Measurements from ENCODE around the gene ACBD6. TPM values are rescaled to one million over a fixed set of nuclear protein-coding genes. Genes with fewer than 3 reads are reported as not detected.

Gene ACBD6
- total and polyA plus RNA-seq, 2 experiments from 2014 or later: 75.7 to 88.8 TPM

DNA sequence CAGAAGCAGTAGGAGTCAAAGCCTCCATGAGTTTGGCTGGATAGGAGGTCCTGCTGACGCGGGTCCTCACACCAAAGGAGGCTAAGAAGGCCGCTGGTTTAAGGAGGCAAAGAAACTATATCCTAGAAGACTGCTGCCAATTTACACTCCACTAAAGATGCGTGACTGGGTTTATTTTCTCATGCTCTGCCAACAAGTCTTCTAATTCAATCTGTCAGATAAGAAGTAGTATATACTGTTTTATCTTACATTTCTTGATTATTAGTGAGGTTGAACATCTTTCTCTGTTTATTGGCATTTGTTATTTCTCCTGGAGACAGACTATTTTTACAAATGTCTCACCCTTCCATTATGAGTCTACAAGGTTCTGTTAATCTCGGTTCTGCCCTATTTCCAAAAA is 34.1 kb downstream of the ACBD6 start (continued):
- TF ChIP-seq, protein P1, sequence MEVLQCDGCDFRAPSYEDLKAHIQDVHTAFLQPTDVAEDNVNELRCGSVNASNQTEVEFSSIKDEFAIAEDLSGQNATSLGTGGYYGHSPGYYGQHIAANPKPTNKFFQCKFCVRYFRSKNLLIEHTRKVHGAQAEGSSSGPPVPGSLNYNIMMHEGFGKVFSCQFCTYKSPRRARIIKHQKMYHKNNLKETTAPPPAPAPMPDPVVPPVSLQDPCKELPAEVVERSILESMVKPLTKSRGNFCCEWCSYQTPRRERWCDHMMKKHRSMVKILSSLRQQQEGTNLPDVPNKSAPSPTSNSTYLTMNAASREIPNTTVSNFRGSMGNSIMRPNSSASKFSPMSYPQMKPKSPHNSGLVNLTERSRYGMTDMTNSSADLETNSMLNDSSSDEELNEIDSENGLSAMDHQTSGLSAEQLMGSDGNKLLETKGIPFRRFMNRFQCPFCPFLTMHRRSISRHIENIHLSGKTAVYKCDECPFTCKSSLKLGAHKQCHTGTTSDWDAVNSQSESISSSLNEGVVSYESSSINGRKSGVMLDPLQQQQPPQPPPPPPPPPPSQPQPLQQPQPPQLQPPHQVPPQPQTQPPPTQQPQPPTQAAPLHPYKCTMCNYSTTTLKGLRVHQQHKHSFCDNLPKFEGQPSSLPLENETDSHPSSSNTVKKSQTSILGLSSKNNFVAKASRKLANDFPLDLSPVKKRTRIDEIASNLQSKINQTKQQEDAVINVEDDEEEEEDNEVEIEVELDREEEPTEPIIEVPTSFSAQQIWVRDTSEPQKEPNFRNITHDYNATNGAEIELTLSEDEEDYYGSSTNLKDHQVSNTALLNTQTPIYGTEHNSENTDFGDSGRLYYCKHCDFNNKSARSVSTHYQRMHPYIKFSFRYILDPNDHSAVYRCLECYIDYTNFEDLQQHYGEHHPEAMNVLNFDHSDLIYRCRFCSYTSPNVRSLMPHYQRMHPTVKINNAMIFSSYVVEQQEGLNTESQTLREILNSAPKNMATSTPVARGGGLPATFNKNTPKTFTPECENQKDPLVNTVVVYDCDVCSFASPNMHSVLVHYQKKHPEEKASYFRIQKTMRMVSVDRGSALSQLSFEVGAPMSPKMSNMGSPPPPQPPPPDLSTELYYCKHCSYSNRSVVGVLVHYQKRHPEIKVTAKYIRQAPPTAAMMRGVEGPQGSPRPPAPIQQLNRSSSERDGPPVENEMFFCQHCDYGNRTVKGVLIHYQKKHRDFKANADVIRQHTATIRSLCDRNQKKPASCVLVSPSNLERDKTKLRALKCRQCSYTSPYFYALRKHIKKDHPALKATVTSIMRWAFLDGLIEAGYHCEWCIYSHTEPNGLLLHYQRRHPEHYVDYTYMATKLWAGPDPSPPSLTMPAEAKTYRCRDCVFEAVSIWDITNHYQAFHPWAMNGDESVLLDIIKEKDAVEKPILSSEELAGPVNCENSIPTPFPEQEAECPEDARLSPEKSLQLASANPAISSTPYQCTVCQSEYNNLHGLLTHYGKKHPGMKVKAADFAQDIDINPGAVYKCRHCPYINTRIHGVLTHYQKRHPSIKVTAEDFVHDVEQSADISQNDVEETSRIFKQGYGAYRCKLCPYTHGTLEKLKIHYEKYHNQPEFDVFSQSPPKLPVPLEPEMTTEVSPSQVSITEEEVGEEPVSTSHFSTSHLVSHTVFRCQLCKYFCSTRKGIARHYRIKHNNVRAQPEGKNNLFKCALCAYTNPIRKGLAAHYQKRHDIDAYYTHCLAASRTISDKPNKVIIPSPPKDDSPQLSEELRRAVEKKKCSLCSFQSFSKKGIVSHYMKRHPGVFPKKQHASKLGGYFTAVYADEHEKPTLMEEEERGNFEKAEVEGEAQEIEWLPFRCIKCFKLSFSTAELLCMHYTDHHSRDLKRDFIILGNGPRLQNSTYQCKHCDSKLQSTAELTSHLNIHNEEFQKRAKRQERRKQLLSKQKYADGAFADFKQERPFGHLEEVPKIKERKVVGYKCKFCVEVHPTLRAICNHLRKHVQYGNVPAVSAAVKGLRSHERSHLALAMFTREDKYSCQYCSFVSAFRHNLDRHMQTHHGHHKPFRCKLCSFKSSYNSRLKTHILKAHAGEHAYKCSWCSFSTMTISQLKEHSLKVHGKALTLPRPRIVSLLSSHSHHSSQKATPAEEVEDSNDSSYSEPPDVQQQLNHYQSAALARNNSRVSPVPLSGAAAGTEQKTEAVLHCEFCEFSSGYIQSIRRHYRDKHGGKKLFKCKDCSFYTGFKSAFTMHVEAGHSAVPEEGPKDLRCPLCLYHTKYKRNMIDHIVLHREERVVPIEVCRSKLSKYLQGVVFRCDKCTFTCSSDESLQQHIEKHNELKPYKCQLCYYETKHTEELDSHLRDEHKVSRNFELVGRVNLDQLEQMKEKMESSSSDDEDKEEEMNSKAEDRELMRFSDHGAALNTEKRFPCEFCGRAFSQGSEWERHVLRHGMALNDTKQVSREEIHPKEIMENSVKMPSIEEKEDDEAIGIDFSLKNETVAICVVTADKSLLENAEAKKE (CRISPR knock-in tag; IDR thresholded peaks at IDR 0.05): no peak
- TF ChIP-seq, protein P2, sequence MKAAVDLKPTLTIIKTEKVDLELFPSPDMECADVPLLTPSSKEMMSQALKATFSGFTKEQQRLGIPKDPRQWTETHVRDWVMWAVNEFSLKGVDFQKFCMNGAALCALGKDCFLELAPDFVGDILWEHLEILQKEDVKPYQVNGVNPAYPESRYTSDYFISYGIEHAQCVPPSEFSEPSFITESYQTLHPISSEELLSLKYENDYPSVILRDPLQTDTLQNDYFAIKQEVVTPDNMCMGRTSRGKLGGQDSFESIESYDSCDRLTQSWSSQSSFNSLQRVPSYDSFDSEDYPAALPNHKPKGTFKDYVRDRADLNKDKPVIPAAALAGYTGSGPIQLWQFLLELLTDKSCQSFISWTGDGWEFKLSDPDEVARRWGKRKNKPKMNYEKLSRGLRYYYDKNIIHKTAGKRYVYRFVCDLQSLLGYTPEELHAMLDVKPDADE (IDR thresholded peaks at IDR 0.05): no peak
- TF ChIP-seq CREB1 (CRISPR knock-in tag; IDR thresholded peaks at IDR 0.05; ENCODE audit: low read depth): no peak
- no peak for TF ChIP-seq EZH2 (IDR thresholded peaks at IDR 0.05; ENCODE audit: low read depth, unreplicated experiment)

DNA sequence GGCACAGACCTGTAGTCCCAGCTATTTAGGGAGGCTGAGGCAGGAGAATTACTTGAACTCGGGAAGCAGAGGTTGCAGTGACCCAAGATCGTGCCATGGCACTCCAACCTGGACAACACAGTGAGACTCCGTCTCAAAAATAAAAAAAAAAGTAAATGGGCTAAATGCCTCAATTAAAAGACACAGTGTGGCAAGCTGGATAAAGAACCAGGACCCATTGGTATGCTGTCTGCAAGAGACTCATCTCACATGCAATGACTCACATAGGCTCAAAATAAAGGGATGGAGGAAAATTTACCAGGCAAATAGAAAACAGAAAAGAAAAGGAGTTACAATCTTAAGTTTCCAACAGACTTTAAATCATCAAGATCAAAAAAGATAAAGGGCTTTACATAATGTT is 40.3 kb downstream of the ACBD6 start:
- no peaks in the 10 kb centered on the region for H3K4me1 Mint-ChIP-seq
- ATAC-seq: no peak
- H3K4me3 Mint-ChIP-seq: no peak overlapping the region
- no peaks in the 10 kb centered on the region; the same call in 1 of the 2 replicates for H3K9me2 ChIP-seq (ENCODE audit: insufficient read depth)
- H3K36me3 ChIP-seq (ENCODE audit: insufficient read depth): no peaks in the 10 kb centered on the region
- H3K27ac ChIP-seq (ENCODE audit: low read depth): no peak overlapping the region
- peaks cover 52% of the 10 kb centered on the region for H3K36me3 Mint-ChIP-seq (ENCODE audit: low read depth)
- H3K4me2 ChIP-seq: no peak overlapping the region
- H3K79me2 ChIP-seq (replicated peaks; ENCODE audit: insufficient read depth): peaks cover 60% of the 10 kb centered on the region
- no peaks in the 10 kb centered on the region for H3K4me1 ChIP-seq (ENCODE audit: insufficient read depth)
- peaks cover 36% of the 10 kb centered on the region for H3K9me3 Mint-ChIP-seq
- no peak for DNase-seq (ENCODE audit: low spot score)
- H2AFZ ChIP-seq: no peak overlapping the region
- TF ChIP-seq ZNF114 (CRISPR knock-in tag; IDR thresholded peaks at IDR 0.05) (no peak), NANOG (IDR thresholded peaks at IDR 0.05; ENCODE audit: borderline replicate concordance) (no peak), CREB1 (CRISPR knock-in tag; IDR thresholded peaks at IDR 0.05; ENCODE audit: low read depth) (no peak), POLR2AphosphoS5 (IDR thresholded peaks at IDR 0.05; ENCODE audit: low read depth) (no peak), EZH2phosphoT487 (IDR thresholded peaks at IDR 0.05; ENCODE audit: unreplicated experiment) (no peak), JUNB (IDR thresholded peaks at IDR 0.05; ENCODE audit: unreplicated experiment) (no peak)
- TF ChIP-seq, protein P2 (IDR thresholded peaks at IDR 0.05): no peak
- TF ChIP-seq, protein P3, sequence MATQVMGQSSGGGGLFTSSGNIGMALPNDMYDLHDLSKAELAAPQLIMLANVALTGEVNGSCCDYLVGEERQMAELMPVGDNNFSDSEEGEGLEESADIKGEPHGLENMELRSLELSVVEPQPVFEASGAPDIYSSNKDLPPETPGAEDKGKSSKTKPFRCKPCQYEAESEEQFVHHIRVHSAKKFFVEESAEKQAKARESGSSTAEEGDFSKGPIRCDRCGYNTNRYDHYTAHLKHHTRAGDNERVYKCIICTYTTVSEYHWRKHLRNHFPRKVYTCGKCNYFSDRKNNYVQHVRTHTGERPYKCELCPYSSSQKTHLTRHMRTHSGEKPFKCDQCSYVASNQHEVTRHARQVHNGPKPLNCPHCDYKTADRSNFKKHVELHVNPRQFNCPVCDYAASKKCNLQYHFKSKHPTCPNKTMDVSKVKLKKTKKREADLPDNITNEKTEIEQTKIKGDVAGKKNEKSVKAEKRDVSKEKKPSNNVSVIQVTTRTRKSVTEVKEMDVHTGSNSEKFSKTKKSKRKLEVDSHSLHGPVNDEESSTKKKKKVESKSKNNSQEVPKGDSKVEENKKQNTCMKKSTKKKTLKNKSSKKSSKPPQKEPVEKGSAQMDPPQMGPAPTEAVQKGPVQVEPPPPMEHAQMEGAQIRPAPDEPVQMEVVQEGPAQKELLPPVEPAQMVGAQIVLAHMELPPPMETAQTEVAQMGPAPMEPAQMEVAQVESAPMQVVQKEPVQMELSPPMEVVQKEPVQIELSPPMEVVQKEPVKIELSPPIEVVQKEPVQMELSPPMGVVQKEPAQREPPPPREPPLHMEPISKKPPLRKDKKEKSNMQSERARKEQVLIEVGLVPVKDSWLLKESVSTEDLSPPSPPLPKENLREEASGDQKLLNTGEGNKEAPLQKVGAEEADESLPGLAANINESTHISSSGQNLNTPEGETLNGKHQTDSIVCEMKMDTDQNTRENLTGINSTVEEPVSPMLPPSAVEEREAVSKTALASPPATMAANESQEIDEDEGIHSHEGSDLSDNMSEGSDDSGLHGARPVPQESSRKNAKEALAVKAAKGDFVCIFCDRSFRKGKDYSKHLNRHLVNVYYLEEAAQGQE (IDR thresholded peaks at IDR 0.05; ENCODE audit: unreplicated experiment): no peak
- TF ChIP-seq, protein P4, sequence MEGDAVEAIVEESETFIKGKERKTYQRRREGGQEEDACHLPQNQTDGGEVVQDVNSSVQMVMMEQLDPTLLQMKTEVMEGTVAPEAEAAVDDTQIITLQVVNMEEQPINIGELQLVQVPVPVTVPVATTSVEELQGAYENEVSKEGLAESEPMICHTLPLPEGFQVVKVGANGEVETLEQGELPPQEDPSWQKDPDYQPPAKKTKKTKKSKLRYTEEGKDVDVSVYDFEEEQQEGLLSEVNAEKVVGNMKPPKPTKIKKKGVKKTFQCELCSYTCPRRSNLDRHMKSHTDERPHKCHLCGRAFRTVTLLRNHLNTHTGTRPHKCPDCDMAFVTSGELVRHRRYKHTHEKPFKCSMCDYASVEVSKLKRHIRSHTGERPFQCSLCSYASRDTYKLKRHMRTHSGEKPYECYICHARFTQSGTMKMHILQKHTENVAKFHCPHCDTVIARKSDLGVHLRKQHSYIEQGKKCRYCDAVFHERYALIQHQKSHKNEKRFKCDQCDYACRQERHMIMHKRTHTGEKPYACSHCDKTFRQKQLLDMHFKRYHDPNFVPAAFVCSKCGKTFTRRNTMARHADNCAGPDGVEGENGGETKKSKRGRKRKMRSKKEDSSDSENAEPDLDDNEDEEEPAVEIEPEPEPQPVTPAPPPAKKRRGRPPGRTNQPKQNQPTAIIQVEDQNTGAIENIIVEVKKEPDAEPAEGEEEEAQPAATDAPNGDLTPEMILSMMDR (conservative IDR thresholded peaks at IDR 0.05; ENCODE audit: low read depth in 2 of 2): no peak
- no peaks in the 10 kb centered on the region for H3K27me3 ChIP-seq (ENCODE audit: insufficient read depth)
- H3K4me3 ChIP-seq: no peak overlapping the region
- peaks cover 6% of the 10 kb centered on the region; the same call in 1 of the 2 replicates for H4K20me1 ChIP-seq (replicated peaks; ENCODE audit: insufficient read depth)
- H3F3A ChIP-seq (replicated peaks; ENCODE audit: low read depth): no peaks in the 10 kb centered on the region
- no peak overlapping the region for H3K27ac Mint-ChIP-seq
- H3K27me3 Mint-ChIP-seq (ENCODE audit: insufficient read depth, low read depth, poor library complexity): no peaks in the 10 kb centered on the region
